HG02571 (cell line): ENCODE data around the gene LRRC37A2.
"Not testable (repeated sequence)": the region's sequence is repeated elsewhere in the genome, so short reads cannot be mapped to it uniquely, and the experiment has no call there.

Source experiments
- ATAC-seq: cut with Tn5 transposase; IDR thresholded peaks from one replicate; pipeline ENCODE4 v1.9.1; 2021; ENCODE audit warnings: mild to moderate bottlenecking, moderate library complexity; ENCODE audit not compliant: unreplicated experiment

The LRRC37A2 gene

DNA sequence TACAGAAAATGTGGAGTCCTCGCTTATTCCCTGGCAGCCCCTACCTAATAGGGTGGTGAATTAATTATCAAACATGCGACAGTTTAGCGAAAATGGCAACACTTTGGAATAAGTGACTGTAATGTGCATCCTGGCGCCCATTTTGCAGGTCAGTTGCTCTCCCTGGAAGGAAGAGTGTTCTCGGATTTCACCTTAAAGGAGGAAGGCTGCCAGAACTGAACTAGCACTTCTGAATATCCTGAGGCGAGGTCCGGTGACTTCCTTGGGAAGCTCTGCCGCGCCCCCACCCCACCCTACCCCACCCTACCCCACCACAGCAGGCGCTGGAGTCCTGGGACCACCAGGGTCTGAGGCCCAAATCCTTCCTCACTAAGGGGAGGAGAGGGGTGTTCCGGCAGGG is at the start of gene LRRC37A2:
Gene LRRC37A2, plus strand, starts transcription at position 301 of the 400 bp plus-strand sequence. CDS start 245 bp downstream, outside the sequence.
- ATAC-seq = not testable (repeated sequence)

GRCh38 chr17:46467618-46468017 is 44.6 kb upstream of the LRRC37A2 start:
- ATAC-seq = not testable (repeated sequence)

GRCh38 chr17:46474489-46474888 is 37.8 kb upstream of the LRRC37A2 start:
- ATAC-seq = not testable (repeated sequence)

DNA sequence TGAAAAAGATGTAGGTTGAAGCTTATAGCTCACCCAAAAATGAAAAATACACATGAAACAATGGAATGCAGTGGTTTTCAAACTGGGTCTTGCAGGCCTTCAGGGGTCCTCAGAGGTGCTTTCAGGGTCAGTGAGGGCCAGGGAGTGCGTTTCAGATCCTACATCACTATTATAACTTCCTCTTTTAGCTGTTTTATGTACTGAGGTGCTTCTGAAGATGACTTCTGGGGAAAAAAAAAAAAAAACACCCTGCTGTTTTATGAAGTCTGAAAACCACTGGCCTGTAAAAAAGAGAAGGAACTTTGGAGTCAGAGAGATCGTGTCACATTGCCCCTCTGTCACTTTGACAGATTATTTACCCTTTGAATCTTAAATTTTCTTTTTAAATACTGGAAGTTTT is 36.7 kb upstream of the LRRC37A2 start:
- not testable (repeated sequence) for ATAC-seq

- ATAC-seq = not testable (repeated sequence)
Measured at GRCh38 chr17:46478823-46479222, 33.4 kb upstream of the LRRC37A2 start.

DNA sequence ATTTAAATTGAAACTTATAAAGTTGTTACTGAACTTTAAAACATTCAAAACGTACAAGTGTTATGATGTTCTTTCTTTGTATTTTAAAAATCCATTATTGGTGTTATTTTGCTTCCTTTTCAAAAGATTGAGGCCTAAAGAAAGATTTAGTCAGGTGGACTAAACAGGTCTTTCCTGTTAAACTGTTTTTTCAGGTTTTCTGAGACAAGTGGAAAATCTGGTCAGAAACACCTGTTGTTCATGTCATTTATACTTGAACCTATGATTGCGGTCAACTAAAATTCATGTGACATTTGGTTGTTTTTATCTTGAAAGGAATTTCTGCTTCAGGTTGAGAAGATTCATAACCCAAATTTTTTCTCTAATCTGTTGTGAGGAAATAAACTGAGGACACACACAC is 31.0 kb upstream of the LRRC37A2 start:
- ATAC-seq = not testable (repeated sequence)

DNA sequence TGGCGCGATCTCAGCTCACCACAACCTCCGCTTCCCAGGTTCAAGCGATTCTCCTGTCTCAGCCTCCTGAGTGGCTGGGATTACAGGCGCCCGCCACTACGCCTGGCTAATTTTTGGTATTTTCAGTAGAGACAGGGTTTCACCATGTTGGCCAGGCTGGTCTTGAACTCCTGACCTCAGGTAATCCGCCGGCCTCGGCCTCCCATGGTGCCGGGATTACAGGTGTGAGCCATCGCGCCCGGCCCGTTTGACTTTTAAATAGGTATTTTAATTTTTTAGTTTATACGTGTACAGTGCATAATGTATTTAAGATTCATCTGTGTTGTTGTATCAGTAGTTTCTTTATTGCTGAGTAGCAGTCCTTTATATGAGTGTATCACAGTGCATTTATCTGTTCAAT is 20.2 kb upstream of the LRRC37A2 start:
- not testable (repeated sequence) for ATAC-seq

GRCh38 chr17:46499437-46500139 is 12.7 kb upstream of the LRRC37A2 start:
- not testable (repeated sequence) for ATAC-seq

- ATAC-seq = not testable (repeated sequence)
Measured at GRCh38 chr17:46505896-46506295, 6.4 kb upstream of the LRRC37A2 start.

DNA sequence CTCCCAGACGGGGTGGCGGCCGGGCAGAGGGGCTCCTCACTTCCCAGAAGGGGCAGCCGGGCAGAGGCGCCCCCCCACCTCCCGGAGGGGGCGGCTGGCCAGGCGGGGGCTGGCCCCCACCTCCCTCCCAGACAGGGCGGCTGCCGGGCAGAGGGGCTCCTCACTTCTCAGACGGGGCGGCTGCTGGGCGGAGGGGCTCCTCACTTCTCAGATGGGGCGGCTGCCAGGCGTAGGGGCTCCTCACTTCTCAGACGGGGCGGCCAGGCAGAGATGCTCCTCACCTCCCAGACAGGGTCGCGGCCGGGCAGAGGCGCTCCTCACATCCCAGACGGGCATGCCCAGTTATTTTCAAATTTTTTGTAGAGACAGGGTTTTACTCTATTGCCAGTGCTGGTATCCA is 22.4 kb downstream of the LRRC37A2 start:
- ATAC-seq = not testable (repeated sequence)

DNA sequence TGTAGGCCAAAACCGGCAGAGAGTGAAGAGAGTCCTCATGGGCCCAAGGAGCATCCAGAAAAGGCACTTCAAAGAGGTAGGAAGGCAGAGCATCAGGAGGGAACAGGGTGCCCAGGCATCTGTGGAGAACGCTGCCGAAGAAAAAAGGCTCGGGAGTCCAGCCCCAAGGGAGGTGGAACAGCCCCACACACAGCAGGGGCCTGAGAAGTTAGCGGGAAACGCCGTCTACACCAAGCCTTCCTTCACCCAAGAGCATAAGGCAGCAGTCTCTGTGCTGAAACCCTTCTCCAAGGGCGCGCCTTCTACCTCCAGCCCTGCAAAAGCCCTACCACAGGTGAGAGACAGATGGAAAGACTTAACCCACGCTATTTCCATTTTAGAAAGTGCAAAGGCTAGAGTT is 36.3 kb downstream of the LRRC37A2 start:
- not testable (repeated sequence) for ATAC-seq

- ATAC-seq = not testable (repeated sequence)
Measured at GRCh38 chr17:46559155-46559554, 46.9 kb downstream of the LRRC37A2 start.

DNA sequence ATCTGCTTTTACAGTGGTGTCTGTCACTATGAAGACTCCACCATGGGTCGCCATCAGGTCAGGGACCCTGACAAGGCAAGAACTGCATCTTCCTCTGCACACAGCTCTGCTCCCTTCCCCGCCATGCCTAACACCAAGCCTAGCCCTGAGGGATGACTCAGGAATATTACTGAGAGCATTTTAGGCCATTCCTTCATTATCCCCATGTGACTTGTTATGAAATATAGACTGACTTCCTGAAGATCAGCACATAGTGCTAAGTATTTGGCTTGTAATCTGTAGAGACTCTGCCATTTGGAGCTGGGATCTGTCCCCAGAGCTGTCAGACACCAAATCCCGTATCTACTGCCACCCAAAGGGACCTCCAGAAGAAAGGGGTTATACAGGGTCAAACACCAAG is 47.8 kb downstream of the LRRC37A2 start:
- ATAC-seq = not testable (repeated sequence)

DNA sequence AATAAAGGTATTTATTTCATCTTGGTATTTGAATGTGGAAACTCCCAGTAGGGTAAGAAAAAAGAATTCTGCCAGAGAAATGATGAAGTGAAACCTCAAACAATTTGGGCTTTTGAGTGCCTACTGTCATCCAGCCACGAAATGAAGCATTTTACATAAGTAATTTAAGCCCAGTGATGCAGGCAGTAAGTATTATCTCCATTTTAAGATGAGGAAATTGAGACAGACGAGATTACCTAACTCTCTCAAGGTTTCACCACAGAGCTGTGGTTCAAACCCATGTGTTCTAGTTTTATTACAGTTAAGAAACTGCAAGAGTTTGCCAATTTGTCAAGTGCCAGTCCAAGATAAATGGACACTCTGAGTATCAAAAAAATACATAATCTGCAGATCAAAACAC is 54.0 kb downstream of the LRRC37A2 start:
- ATAC-seq = not testable (repeated sequence)

- ATAC-seq = not testable (repeated sequence)
Measured at GRCh38 chr17:46566980-46567379, 54.7 kb downstream of the LRRC37A2 start.

- not testable (repeated sequence) for ATAC-seq
Measured at GRCh38 chr17:46571796-46572195, 59.5 kb downstream of the LRRC37A2 start.

GRCh38 chr17:46579083-46580075 is 67.1 kb downstream of the LRRC37A2 start, which contains the start of gene ARL17A:
ARL17A (minus strand) TSS chr17:46579691; CDS start chr17:46576322, 3,369 bp downstream.
- ATAC-seq = peak; percentile 84

DNA sequence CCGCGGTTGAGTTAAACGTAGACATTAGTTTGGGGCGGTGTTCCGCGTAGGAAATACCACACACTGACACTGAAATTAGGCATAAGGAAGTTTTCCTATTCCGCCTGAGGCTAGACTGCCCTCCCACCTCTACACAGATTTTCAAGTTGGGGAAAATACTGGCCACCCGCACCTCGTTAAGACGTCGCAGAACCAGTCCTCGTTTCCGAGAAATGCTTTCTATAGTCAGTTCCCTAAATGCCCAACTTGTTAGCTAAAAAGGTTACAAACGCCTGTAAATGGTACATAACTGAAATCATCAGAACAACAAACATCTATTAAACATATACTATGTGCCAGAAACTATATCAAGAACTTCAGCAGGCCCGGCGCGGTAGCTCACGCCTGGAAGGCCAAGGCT is 67.8 kb downstream of the LRRC37A2 start:
- peak; percentile 7 for ATAC-seq

GRCh38 chr17:46585444-46585843 is 73.2 kb downstream of the LRRC37A2 start:
- not testable (repeated sequence) for ATAC-seq

DNA sequence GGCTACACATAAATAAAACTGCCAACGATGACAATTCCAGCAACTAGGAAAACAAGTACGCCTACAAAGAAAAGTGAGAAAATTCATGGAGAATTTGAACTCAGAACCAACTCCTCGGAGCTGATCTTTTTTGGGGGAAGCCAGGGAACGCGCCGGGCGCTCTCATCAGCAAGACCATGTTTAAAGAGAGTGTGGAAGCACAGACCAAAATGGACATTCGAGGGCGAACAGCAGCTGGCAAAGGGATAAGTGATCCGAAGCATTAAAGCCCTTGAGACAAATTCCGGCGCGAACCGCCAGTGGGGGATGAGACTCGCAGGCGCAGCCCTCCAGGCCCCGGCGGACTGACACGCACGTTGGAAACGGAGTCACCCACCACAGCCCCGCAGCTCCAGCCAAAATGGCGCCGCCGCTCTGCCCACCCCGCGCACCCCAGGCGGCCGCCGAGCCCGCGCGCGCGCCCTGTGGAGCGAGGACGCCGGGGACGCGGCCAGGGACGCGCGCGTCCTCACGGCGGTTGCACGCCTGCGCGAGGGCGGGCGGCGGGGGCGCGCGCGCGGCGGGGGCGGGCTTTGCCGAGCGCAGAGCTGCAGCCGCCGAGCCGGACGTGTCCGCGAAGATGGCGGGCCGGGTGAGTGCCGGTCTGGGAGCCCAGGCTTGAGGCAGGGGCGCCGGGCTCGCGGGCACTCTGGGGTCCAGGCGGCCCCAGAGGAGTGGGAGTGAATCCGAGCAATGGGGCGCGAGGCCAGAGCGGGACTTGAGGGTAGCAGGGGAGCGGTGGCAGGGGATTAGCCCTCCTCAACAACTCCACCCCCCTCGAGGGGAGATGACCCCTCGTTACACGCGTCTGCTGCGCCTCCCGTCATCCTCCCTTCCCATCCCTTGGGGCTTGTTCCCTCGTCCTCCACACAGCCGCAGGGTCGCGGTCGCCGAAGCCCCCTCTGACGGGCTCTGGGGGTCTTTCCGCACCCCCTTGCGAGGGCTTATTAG is 78.2 kb downstream of the LRRC37A2 start, which contains the start of gene NSF:
Gene NSF, plus strand, starts transcription at position 513 of the 990 bp plus-strand sequence. Its CDS starts 107 bp downstream, at position 620.
- peak; percentile 67 for ATAC-seq
